ENCODE measurements around the gene EOMES. TPM values are rescaled to one million over a fixed set of nuclear protein-coding genes. Genes with fewer than 3 reads are reported as not detected.

The EOMES gene
- total and polyA plus RNA-seq, 2 experiments from 2014 or later = 0.10 TPM

DNA sequence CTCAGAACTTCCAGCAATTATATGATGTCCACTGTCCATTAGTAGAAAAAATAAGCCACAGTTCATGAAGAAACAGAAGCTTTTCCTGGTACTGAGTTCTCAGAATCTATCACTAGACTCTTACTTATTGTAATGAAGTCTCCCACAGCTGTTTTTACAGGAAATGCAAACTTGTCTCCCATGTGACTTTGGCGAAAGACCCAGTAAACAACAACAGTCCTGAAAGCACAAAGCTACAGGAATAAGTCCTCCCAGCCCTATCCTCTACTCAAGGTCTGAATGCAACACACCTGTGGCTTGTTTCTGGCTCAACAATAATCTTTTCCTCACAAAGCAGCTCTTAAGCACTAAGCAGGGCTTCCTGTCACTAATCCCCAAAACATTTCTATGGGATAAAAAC is 55.9 kb downstream of the EOMES start:
- H3K4me3 ChIP-seq = peak overlapping the region; percentile 11; the same call in 1 of the 2 replicates
- Mint-ChIP-seq H3K9me3 (no peaks in the 10 kb centered on the region), H3K36me3 (ENCODE audit: low read depth) (no peaks in the 10 kb centered on the region), H3K4me3 (peak overlapping the region; percentile 55), H3K4me1 (peaks cover 21% of the 10 kb centered on the region), H3K27me3 (ENCODE audit: insufficient read depth, low read depth, poor library complexity) (peaks cover 4% of the 10 kb centered on the region), H3K27ac (peak overlapping the region; percentile 92)
- H2AFZ ChIP-seq = no peak overlapping the region
- H3F3A ChIP-seq (replicated peaks; ENCODE audit: low read depth) = no peaks in the 10 kb centered on the region
- no peaks in the 10 kb centered on the region for H3K27me3 ChIP-seq (ENCODE audit: insufficient read depth)
- peak overlapping the region; percentile 93 for H3K27ac ChIP-seq (ENCODE audit: low read depth)
- ATAC-seq (peak; percentile 74), DNase-seq (ENCODE audit: low spot score) (peak; percentile 77)
- no peaks in the 10 kb centered on the region for H3K79me2 ChIP-seq (replicated peaks; ENCODE audit: insufficient read depth)
- peaks cover 29% of the 10 kb centered on the region for H3K4me1 ChIP-seq (ENCODE audit: insufficient read depth)
- H3K36me3 ChIP-seq (ENCODE audit: insufficient read depth) = no peaks in the 10 kb centered on the region
- no peaks in the 10 kb centered on the region; the same call in none of the 2 replicates for H3K9me2 ChIP-seq (ENCODE audit: insufficient read depth)
- H4K20me1 ChIP-seq (replicated peaks; ENCODE audit: insufficient read depth) = no peaks in the 10 kb centered on the region
- H3K4me2 ChIP-seq = peak overlapping the region; percentile 48
- TF ChIP-seq CREB1 (CRISPR knock-in tag; IDR thresholded peaks at IDR 0.05; ENCODE audit: low read depth) = no peak
- TF ChIP-seq, protein P1, sequence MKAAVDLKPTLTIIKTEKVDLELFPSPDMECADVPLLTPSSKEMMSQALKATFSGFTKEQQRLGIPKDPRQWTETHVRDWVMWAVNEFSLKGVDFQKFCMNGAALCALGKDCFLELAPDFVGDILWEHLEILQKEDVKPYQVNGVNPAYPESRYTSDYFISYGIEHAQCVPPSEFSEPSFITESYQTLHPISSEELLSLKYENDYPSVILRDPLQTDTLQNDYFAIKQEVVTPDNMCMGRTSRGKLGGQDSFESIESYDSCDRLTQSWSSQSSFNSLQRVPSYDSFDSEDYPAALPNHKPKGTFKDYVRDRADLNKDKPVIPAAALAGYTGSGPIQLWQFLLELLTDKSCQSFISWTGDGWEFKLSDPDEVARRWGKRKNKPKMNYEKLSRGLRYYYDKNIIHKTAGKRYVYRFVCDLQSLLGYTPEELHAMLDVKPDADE (IDR thresholded peaks at IDR 0.05) = peak; percentile 65

Other genes starting within 250 kb of the EOMES start
- 101 and 110 TPM in 2 replicates for gene SLC4A7, start 237.9 kb downstream of the EOMES start, total RNA-seq (2014; rRNA removed; shearing (Covaris generic))
- 43.4 and 44.4 TPM in 2 replicates for gene SLC4A7, start 237.9 kb downstream of the EOMES start, polyA plus RNA-seq (2016; fragmentation: Nextera tagmentation; extraction: Ambion mirVana)